ENCODE results near the gene WDHD1. TPM values are rescaled to one million over a fixed set of nuclear protein-coding genes. Genes with fewer than 3 reads are reported as not detected.
"Not testable (repeated sequence)": the region's sequence is repeated elsewhere in the genome, so short reads cannot be mapped to it uniquely, and the experiment has no call there.

Gene WDHD1
- total RNA-seq, 1 donor from 2014 or later, result 19.6 TPM

- no peak overlapping the region for H3K4me3 ChIP-seq (ENCODE audit: low read depth, low read length)
- TF ChIP-seq, protein P1, sequence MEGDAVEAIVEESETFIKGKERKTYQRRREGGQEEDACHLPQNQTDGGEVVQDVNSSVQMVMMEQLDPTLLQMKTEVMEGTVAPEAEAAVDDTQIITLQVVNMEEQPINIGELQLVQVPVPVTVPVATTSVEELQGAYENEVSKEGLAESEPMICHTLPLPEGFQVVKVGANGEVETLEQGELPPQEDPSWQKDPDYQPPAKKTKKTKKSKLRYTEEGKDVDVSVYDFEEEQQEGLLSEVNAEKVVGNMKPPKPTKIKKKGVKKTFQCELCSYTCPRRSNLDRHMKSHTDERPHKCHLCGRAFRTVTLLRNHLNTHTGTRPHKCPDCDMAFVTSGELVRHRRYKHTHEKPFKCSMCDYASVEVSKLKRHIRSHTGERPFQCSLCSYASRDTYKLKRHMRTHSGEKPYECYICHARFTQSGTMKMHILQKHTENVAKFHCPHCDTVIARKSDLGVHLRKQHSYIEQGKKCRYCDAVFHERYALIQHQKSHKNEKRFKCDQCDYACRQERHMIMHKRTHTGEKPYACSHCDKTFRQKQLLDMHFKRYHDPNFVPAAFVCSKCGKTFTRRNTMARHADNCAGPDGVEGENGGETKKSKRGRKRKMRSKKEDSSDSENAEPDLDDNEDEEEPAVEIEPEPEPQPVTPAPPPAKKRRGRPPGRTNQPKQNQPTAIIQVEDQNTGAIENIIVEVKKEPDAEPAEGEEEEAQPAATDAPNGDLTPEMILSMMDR (conservative IDR thresholded peaks at IDR 0.05; ENCODE audit: low read depth, low read length), result no peak
- DNase-seq (ENCODE audit: low read depth), result no peak
Observed at GRCh38 chr14:54929556-54929955, 97.3 kb downstream of the WDHD1 start.

GRCh38 chr14:54928216-54928615 lies 98.7 kb downstream of the WDHD1 start:
- TF ChIP-seq, protein P1 (conservative IDR thresholded peaks at IDR 0.05; ENCODE audit: low read depth, low read length), result no peak
- H3K4me3 ChIP-seq (ENCODE audit: low read depth, low read length), result no peak overlapping the region
- no peak for DNase-seq (ENCODE audit: low read depth)

GRCh38 chr14:54927551-54927950 lies 99.3 kb downstream of the WDHD1 start:
- no peak overlapping the region for H3K4me3 ChIP-seq (ENCODE audit: low read depth, low read length)
- TF ChIP-seq, protein P1 (conservative IDR thresholded peaks at IDR 0.05; ENCODE audit: low read depth, low read length), result no peak
- DNase-seq (ENCODE audit: low read depth), result no peak

DNA sequence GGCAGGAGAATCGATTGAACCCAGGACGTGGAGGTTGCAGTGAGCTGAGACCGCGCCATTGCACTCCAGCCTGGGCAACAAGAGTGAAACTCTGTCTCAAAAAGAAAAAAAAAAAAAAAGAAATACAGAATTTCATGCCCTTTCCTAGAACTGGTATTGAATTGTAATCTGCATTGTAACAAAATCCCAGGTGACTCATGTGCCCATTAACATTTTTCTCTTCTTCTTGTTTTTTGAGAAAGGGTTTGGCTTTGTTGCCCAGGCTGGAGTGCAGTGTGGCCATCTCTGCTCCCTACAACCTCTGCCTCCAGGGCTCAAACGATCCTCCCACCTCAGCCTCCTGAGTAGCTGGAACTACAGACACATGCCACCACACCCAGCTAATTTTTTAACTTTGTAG lies 100.3 kb downstream of the WDHD1 start:
- not testable (repeated sequence) for DNase-seq (ENCODE audit: low read depth); H3K4me3 ChIP-seq (ENCODE audit: low read depth, low read length)

- TF ChIP-seq, protein P1 (conservative IDR thresholded peaks at IDR 0.05; ENCODE audit: low read depth, low read length), result no peak
- no peak for DNase-seq (ENCODE audit: low read depth)
- no peak overlapping the region for H3K4me3 ChIP-seq (ENCODE audit: low read depth, low read length)
Observed at GRCh38 chr14:54922598-54922997, 104.3 kb downstream of the WDHD1 start.

DNA sequence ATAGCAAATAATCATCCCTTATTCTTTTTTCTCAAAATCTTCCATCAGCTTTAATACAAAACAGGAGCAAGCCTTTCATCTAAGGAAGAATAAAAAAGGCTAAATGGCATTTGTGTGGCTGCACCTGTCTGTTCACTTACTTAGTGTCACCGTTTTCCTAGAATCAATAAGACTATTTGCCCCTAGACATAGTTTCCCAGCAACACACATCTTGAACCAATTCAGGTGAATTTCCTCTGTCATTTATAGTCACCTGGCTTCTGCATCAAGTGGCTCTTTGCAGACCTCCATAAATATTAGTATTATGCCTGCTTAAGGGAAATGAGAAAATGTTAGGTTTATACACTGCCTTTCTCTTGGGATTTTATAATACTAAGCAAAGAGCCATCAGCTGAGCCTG lies 106.8 kb downstream of the WDHD1 start:
- TF ChIP-seq, protein P1 (conservative IDR thresholded peaks at IDR 0.05; ENCODE audit: low read depth, low read length), result no peak
- DNase-seq (ENCODE audit: low read depth), result no peak
- no peak overlapping the region for H3K4me3 ChIP-seq (ENCODE audit: low read depth, low read length)

DNA sequence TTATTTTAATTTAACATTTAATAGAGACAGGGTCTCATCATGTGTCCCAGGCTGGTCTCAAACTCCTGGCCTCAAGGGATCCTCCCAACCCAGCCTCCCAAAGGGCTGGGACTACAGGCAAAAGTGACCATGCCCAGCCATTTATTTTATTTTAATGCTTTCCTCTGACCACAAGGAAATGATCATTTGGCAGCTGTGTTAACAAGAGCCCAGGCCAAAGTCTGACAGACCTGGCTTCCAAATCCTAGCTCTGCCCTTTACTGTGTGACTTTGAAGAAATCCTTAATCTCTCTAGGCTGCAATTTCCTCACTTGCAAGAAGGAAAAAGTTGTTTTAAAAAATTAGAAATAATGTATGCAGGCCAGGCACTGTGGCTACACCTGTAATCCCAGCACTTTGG lies 107.6 kb downstream of the WDHD1 start:
- TF ChIP-seq, protein P1 (conservative IDR thresholded peaks at IDR 0.05; ENCODE audit: low read depth, low read length), result no peak
- no peak overlapping the region for H3K4me3 ChIP-seq (ENCODE audit: low read depth, low read length)
- DNase-seq (ENCODE audit: low read depth), result no peak

GRCh38 chr14:54918427-54918826 lies 108.5 kb downstream of the WDHD1 start:
- TF ChIP-seq, protein P1 (conservative IDR thresholded peaks at IDR 0.05; ENCODE audit: low read depth, low read length), result no peak
- H3K4me3 ChIP-seq (ENCODE audit: low read depth, low read length), result no peak overlapping the region
- DNase-seq (ENCODE audit: low read depth), result no peak

Data from epithelial cell of proximal tubule (primary cell).